Adrenal gland (tissue), 19 donors: ENCODE results near the gene PSMD8. TPM values are rescaled to one million over a fixed set of nuclear protein-coding genes. Genes with fewer than 3 reads are reported as not detected.
A peak's percentile ranks its signal among the peaks of the same experiment; 100 is the strongest.

ENCODE experiments used
- DNase-seq, 7 donors: peaks; one replicate each; pipeline ENCODE4 v3.0.0-alpha.2; 2019 to 2020
- H3K27ac ChIP-seq, 5 donors: fragments of 200-600 bp; sonication (generic) in 4 of 5; 1 replicate in 3 of 5; 2 replicates in 2 of 5; pipeline versions ENCODE4 v1.5.1 to v1.8.0; 2016 to 2020; ENCODE audit warnings: mild to moderate bottlenecking in 1 of 5
- H3K27me3 ChIP-seq: fragments of 200-600 bp; 2 replicates; pipeline ENCODE4 v1.8.0; 2021
- H3K36me3 ChIP-seq, 2 donors: fragments of 200-600 bp; replicated peaks in 1 of 2; 1 replicate in 1 of 2; 2 replicates in 1 of 2; pipeline versions ENCODE4 v1.5.1 to v1.8.0; 2018 to 2022
- H3K4me1 ChIP-seq, 2 donors: fragments of 200-600 bp; replicated peaks in 1 of 2; 1 replicate in 1 of 2; 2 replicates in 1 of 2; pipeline versions ENCODE4 v1.5.1 to v1.8.0; 2018 to 2021
- H3K4me3 ChIP-seq, 4 donors: fragments of 200-600 bp; sonication (generic) in 3 of 4; one replicate each; pipeline ENCODE4 v1.5.1; 2016 to 2018
- H3K9me3 ChIP-seq, 3 donors: fragments of 200-600 bp; sonication (generic) in 1 of 3; replicated peaks in 1 of 3; 1 replicate in 2 of 3; 2 replicates in 1 of 3; pipeline versions ENCODE4 v1.5.1 to v1.8.0; 2016 to 2021
- POLR2A ChIP-seq, 2 donors: fragments of 450-650 bp; IDR thresholded peaks; one replicate each; pipeline ENCODE4 v1.6.1; 2017; ENCODE audit warnings: antibody characterized with exemption in 2 of 2, mild to moderate bottlenecking in 2 of 2, moderate library complexity in 1 of 2
- WGBS, 4 donors: extraction: QIAGEN DNeasy Blood & Tissue Kit in 2 of 4; methylation state at CpG; one replicate each; pipeline versions ENCODE4 v1.1.5 to v1.1.7; 2013 to 2017; 5-methylcytosine and 5-hydroxymethylcytosine counted together
- intact Hi-C, 2 donors: fragments of 100-400 bp; cut with DNase I; formaldehyde crosslinking; loops; one replicate each; pipeline versions ENCODE4 v1.14.1 to v1.15.0; 2022 to 2023
- long read RNA-seq, 10 donors: library from polyadenylated mRNA in 3 of 10; unstranded in 2 of 10; stranded (forward) in 1 of 10; transcript quantifications; one replicate each; pipeline ENCODE4 v2.0.0 and lab custom pipeline, GENCODE V29; 2021 to 2026
- polyA plus RNA-seq, 3 donors: library from polyadenylated mRNA; stranded (reverse); fragments of 200-250 nt in 2 of 3; fragments of 350-450 nt in 1 of 3; fragmentation: Illumina TruSeq in 1 of 3; extraction: RNeasy Lipid Tissue Mini Kit (QIAGEN cat#74804) in 1 of 3; gene quantifications; one replicate each; pipeline ENCODE4 v1.2.3, GENCODE V29; 2013 to 2014
- total RNA-seq, 9 donors: library from RNA; depleted of rRNA in 4 of 9; stranded (reverse); fragments of >200 nt in 4 of 9; fragments of 120-200 nt in 1 of 9; fragmentation: NEBNext Ultra II Directional in 1 of 9; extraction: Animal tissue kit (Norgen Biotek cat#: 25700) in 1 of 9; gene quantifications; one replicate each; pipeline versions ENCODE4 v1.1.0 to v1.2.4, GENCODE V29; 2013 to 2023
- TF ChIP-seq, protein P1 (sequence below), 6 experiments: fragments of 450-650 bp in 4 of 6; fragments of 200-600 bp in 2 of 6; sonication (generic) in 1 of 6; IDR thresholded peaks; 1 replicate in 5 of 6; 2 replicates in 1 of 6; pipeline versions ENCODE4 v1.5.1 to v1.8.0; 2016 to 2021; ENCODE audit warnings: antibody characterized with exemption in 6 of 6, mild to moderate bottlenecking in 2 of 6, moderate library complexity in 1 of 6
- donor health status: healthy with polysubstance abuse.
- donor health status: Bipolar disorder and iron deficiency.
- donor health status: DM: yes; HTN: yes; CAD: no.
- donor health status: DM: no; HTN: no; CAD: no.
- donor health status: DM: no; HTN: no; CAD: no.
- donor health status: DM: yes; HTN: yes; CAD: no.

Gene PSMD8
- total RNA-seq (100 to 1,000 TPM; 121 to 330 (median 211) TPM), polyA plus RNA-seq (100 to 1,000 TPM in 1 of 3 donors, 10 to 100 TPM in 2; 53.1 to 268 (median 64.5) TPM)
- long read RNA-seq, donor 1, transcript PSMD8-208 (6 exons, 771 nt) = minor isoform, 5 of 192 reads
- long read RNA-seq, donor 1, transcript PSMD8-201 (7 exons, 1,553 nt) = major isoform, 138 of 192 reads
- long read RNA-seq, donor 1, partial matches to known transcripts = 49 of 192 reads
- long read RNA-seq, donor 1, other reads (novel, unspliced or antisense) = 0 of 192 reads
- long read RNA-seq, donor 2, transcript PSMD8-208 (6 exons, 771 nt) = minor isoform, 7 of 82 reads
- long read RNA-seq, donor 2, transcript PSMD8-201 (7 exons, 1,553 nt) = major isoform, 50 of 82 reads
- long read RNA-seq, donor 2, partial matches to known transcripts = 25 of 82 reads
- long read RNA-seq, donor 2, other reads (novel, unspliced or antisense) = 0 of 82 reads
- long read RNA-seq, donor 3, transcript PSMD8-201 (7 exons, 1,553 nt) = major isoform, 72 of 88 reads
- long read RNA-seq, donor 3, partial matches to known transcripts = 13 of 88 reads
- long read RNA-seq, donor 3, other reads (novel, unspliced or antisense) = 0 of 88 reads
- long read RNA-seq, donor 4, transcript PSMD8-208 (6 exons, 771 nt) = minor isoform, 7 of 238 reads
- long read RNA-seq, donor 4, transcript PSMD8-201 (7 exons, 1,553 nt) = major isoform, 226 of 238 reads
- long read RNA-seq, donor 4, partial matches to known transcripts = 1 of 238 reads
- long read RNA-seq, donor 4, other reads (novel, unspliced or antisense) = 4 of 238 reads
- long read RNA-seq, donor 5, transcript PSMD8-208 (6 exons, 771 nt) = minor isoform, 6 of 255 reads
- long read RNA-seq, donor 5, transcript PSMD8-201 (7 exons, 1,553 nt) = major isoform, 236 of 255 reads
- long read RNA-seq, donor 5, partial matches to known transcripts = 3 of 255 reads
- long read RNA-seq, donor 5, other reads (novel, unspliced or antisense) = 7 of 255 reads
- long read RNA-seq, donor 6, transcript PSMD8-201 (7 exons, 1,553 nt) = major isoform, 103 of 116 reads
- long read RNA-seq, donor 6, partial matches to known transcripts = 5 of 116 reads
- long read RNA-seq, donor 6, other reads (novel, unspliced or antisense) = 4 of 116 reads
- long read RNA-seq, donor 7, transcript PSMD8-201 (7 exons, 1,553 nt) = major isoform, 42 of 56 reads
- long read RNA-seq, donor 7, partial matches to known transcripts = 12 of 56 reads
- long read RNA-seq, donor 7, other reads (novel, unspliced or antisense) = 0 of 56 reads
- long read RNA-seq, donor 8, transcript PSMD8-201 (7 exons, 1,553 nt) = major isoform, 105 of 149 reads
- long read RNA-seq, donor 8, transcript PSMD8-208 (6 exons, 771 nt) = minor isoform, 9 of 149 reads
- long read RNA-seq, donor 8, partial matches to known transcripts = 34 of 149 reads
- long read RNA-seq, donor 8, other reads (novel, unspliced or antisense) = 0 of 149 reads
- long read RNA-seq, donor 9, transcript PSMD8-201 (7 exons, 1,553 nt) = major isoform, 63 of 81 reads
- long read RNA-seq, donor 9, partial matches to known transcripts = 17 of 81 reads
- long read RNA-seq, donor 9, other reads (novel, unspliced or antisense) = 0 of 81 reads
- long read RNA-seq, donor 10, transcript PSMD8-201 (7 exons, 1,553 nt) = major isoform, 60 of 80 reads
- long read RNA-seq, donor 10, partial matches to known transcripts = 18 of 80 reads
- long read RNA-seq, donor 10, other reads (novel, unspliced or antisense) = 0 of 80 reads

DNA sequence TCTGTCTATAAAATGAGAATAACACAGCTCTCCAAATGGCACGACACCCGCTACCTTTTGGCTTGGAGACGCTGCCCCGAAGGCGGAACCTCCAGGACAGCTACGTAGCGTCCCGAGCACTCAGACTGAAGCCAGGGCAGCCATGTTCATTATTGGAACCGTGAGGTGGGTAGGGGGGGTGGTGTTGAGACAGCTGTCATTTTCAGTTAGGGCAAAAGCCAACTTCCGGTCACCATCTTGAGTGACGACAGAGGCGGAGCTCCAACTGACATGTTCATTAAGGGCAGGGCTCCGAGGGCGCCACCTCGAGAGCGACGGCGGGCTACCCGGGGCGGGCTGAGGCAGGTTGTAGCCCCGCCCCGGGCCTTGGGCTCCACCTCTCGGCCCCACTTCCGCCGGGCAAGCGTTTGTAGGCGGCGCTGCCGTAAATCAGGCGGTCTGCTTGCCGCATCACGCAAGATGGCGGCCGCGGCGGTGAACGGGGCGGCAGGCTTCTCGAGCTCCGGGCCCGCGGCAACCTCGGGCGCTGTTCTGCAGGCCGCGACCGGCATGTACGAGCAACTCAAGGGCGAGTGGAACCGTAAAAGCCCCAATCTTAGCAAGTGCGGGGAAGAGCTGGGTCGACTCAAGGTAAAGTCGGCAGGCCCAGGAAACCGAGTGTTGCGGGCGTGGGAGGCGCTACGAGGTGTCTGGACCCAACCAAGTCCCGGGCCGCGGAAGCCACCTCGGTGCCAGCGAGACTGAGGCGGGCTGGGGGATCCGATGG, at the start of gene PSMD8:
Gene PSMD8 (plus strand): TSS at position 240 of the 766 bp plus-strand sequence. CDS start 31 bp downstream, at position 271.
- Histone ChIP-seq H3K27me3 (no peaks in the 10 kb centered on the region), H3K4me1 (peaks cover 13 to 21% of the 10 kb centered on the region in 2 donors), H3K27ac (peak within 1 kb of the TSS in 4 of 5 donors; percentile 75 to 95 (median 89)), H3K4me3 (peak within 1 kb of the TSS; percentile 26 to 76 (median 67)), H3K36me3 (peaks cover 0 to 16% of the 10 kb centered on the region in 2 donors), H3K9me3 (no peaks in the 10 kb centered on the region)
- intact Hi-C loops = loop anchor here in 1 of 2 donors (5.0 kb wide), 1 partner anchor 37 kb away; the partner anchor contains the start of gene CATSPERG
- TF ChIP-seq, protein P1, sequence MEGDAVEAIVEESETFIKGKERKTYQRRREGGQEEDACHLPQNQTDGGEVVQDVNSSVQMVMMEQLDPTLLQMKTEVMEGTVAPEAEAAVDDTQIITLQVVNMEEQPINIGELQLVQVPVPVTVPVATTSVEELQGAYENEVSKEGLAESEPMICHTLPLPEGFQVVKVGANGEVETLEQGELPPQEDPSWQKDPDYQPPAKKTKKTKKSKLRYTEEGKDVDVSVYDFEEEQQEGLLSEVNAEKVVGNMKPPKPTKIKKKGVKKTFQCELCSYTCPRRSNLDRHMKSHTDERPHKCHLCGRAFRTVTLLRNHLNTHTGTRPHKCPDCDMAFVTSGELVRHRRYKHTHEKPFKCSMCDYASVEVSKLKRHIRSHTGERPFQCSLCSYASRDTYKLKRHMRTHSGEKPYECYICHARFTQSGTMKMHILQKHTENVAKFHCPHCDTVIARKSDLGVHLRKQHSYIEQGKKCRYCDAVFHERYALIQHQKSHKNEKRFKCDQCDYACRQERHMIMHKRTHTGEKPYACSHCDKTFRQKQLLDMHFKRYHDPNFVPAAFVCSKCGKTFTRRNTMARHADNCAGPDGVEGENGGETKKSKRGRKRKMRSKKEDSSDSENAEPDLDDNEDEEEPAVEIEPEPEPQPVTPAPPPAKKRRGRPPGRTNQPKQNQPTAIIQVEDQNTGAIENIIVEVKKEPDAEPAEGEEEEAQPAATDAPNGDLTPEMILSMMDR (IDR thresholded peaks at IDR 0.05) = peak in 3 of 6 experiments; percentile 1 to 10 (median 4)
- TF ChIP-seq POLR2A (IDR thresholded peaks at IDR 0.05) = peak; percentile 90 to 97
- WGBS, 4 donors = 0% methylated on average over 19 to 65 of the region's 65 CpGs
- DNase-seq = peak; percentile 98 to 100 (median 99)

GRCh38 chr19:38326591-38326990, 47.8 kb upstream of the PSMD8 start:
- 90 to 96% (median 94%) methylated on average over 21 to 22 of the region's 22 CpGs for WGBS, 4 donors
- DNase-seq = no peak
- no peak overlapping the region for H3K4me3 ChIP-seq
- TF ChIP-seq, protein P1 (IDR thresholded peaks at IDR 0.05) = no peak
- no peak for TF ChIP-seq POLR2A (IDR thresholded peaks at IDR 0.05)
- intact Hi-C loops = loop anchor here (5.0 to 10.0 kb wide), 2 partner anchors 74 to 422 kb away; partner anchors contain the start of genes SIPA1L3 (in 1 of the 2) and WDR87 (in 1 of the 2)
- no peak overlapping the region for H3K27ac ChIP-seq
- no peaks in the 10 kb centered on the region for H3K27me3 ChIP-seq
- H3K9me3 ChIP-seq = no peaks in the 10 kb centered on the region
- peaks cover 0 to 25% of the 10 kb centered on the region in 2 donors for H3K36me3 ChIP-seq
- H3K4me1 ChIP-seq = peaks cover 6 to 9% of the 10 kb centered on the region in 2 donors

GRCh38 chr19:38329651-38330050, 44.7 kb upstream of the PSMD8 start:
- no peak overlapping the region for H3K4me3 ChIP-seq
- no peak overlapping the region for H3K27ac ChIP-seq
- TF ChIP-seq POLR2A (IDR thresholded peaks at IDR 0.05) = no peak
- TF ChIP-seq, protein P1 (IDR thresholded peaks at IDR 0.05) = no peak
- peaks cover 0 to 25% of the 10 kb centered on the region in 2 donors for H3K36me3 ChIP-seq
- no peaks in the 10 kb centered on the region for H3K9me3 ChIP-seq
- intact Hi-C loops = loop anchor here (5.0 to 10.0 kb wide), 2 partner anchors 77 to 425 kb away; partner anchors contain the start of genes SIPA1L3 (in 1 of the 2) and WDR87 (in 1 of the 2)
- H3K27me3 ChIP-seq = no peaks in the 10 kb centered on the region
- H3K4me1 ChIP-seq = no peaks in the 10 kb centered on the region
- WGBS, 4 donors = 93 to 97% (median 95%) methylated on average over 7 of the region's 7 CpGs
- no peak for DNase-seq
